ENCODE measurements around the gene FAM151A.
"Not testable (repeated sequence)": the region's sequence is repeated elsewhere in the genome, so short reads cannot be mapped to it uniquely, and the experiment has no call there.

Gene FAM151A

DNA sequence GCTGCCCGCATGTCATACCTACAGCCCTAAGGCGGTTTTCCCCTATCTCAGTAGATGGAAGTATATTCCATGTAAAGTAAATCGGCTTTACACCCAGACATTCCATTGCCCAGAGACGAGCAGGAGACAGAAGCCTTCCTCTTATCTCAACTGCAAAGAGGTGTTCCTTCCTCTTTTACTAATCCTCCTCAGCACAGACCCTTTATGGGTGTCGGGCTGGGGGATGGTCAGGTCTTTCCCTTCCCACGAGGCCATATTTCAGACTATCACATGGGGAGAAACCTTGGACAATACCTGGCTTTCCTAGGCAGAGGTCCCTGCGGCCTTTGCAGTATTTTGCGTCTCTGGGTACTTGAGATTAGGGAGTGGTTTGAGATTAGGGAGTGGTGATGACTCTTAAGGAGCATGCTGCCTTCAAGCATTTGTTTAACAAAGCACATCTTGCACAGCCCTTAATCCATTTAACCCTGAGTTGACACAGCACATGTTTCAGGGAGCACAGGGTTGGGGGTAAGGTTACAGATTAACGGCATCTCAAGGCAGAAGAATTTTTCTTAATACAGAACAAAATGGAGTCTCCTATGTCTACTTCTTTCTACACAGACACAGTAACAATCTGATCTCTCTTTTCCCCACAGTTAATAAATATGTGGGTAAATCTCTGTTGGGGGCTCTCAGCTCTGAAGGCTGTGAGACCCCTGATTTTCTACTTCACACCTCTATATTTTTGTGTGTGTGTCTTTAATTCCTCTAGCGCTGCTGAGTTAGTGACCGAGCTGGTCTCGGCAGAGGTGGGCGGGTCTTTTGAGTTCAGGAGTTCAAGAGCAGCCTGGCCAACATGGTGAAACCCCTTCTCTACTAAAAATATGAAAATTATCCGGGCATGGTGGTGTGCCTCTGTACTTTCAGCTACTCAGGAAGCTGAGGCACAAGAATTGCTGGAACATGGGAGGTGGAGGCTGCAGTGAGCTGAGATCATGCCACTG, 13.4 kb upstream of the FAM151A start:
- not testable (repeated sequence) for DNase-seq (ENCODE audit: low read depth in 1 of 2, low spot score in 1 of 2)

DNA sequence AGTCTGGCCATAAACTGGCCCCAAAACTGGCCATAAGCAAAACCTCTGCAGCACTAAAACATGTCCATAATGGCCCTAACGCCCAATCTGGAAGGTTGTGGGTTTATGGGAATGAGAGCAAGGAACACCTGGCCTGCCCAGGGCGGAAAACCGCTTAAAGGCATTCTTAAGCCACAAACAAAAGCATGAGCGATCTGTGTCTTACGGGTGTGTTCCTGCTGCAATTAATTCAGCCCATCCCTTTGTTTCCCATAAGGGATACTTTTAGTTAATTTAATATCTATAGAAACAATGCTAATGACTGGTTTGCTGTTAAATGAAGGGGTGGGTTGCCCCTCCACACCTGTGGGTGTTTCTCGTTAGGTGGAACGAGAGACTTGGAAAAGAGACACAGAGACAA, 12.5 kb upstream of the FAM151A start:
- not testable (repeated sequence) for DNase-seq (ENCODE audit: low read depth in 1 of 2, low spot score in 1 of 2)

- DNase-seq (ENCODE audit: low read depth in 1 of 2, low spot score in 1 of 2): no peak
Measured at GRCh38 chr1:54627196-54627595, 3.9 kb upstream of the FAM151A start.

- no peak for DNase-seq (ENCODE audit: low read depth in 1 of 2, low spot score in 1 of 2)
Measured at GRCh38 chr1:54624466-54625464, 1.4 kb upstream of the FAM151A start.

- DNase-seq (ENCODE audit: low read depth in 1 of 2, low spot score in 1 of 2): no peak
Measured at GRCh38 chr1:54619749-54620148, 3.6 kb downstream of the FAM151A start.

DNA sequence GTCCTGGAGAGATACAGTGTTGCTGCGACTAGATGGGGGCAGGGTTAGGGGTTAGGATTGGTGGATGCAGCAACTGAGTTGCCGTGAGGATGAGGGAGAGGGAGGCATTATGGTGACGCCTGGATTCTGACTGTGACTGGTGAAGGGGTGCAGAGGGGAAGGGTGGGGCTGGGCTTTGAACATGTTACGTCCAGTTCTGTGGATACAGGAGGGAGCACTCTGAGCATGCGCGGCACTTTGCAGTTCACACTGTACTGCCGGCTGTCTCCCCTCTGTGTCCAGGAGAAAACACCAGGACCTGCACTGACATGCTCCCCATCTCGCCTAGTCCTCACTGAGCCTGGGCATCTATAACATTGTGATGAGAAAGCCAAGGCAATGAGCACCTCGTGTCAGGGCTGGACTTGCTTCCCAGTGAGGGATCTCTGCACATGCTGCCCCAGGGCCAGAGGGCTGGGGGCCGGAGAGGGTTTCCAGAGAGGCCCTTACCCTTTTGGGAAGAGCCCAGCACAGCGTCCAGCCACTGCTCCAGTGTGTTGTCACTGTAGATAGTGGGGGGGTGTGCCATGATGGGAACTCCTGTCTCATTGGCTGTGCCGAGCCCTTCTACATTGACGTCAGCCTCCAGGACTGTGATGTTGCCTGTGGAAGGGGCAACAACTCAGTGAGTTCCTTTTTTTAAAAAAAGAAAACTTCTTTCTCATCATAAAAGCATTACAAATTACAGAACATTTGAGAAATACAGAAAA, 7.6 kb downstream of the FAM151A start:
- DNase-seq (ENCODE audit: low read depth in 1 of 2, low spot score in 1 of 2): no peak

- no peak for DNase-seq (ENCODE audit: low read depth in 1 of 2, low spot score in 1 of 2)
Measured at GRCh38 chr1:54614563-54614962, 8.8 kb downstream of the FAM151A start.

GRCh38 chr1:54614024-54614423, 9.3 kb downstream of the FAM151A start:
- no peak for DNase-seq (ENCODE audit: low read depth in 1 of 2, low spot score in 1 of 2)

GRCh38 chr1:54611621-54612020, 11.7 kb downstream of the FAM151A start:
- DNase-seq (ENCODE audit: low read depth in 1 of 2, low spot score in 1 of 2): no peak

GRCh38 chr1:54610601-54611580, 12.4 kb downstream of the FAM151A start:
- no peak for DNase-seq (ENCODE audit: low read depth in 1 of 2, low spot score in 1 of 2)

GRCh38 chr1:54610048-54610447, 13.3 kb downstream of the FAM151A start:
- DNase-seq (ENCODE audit: low read depth in 1 of 2, low spot score in 1 of 2): no peak

DNA sequence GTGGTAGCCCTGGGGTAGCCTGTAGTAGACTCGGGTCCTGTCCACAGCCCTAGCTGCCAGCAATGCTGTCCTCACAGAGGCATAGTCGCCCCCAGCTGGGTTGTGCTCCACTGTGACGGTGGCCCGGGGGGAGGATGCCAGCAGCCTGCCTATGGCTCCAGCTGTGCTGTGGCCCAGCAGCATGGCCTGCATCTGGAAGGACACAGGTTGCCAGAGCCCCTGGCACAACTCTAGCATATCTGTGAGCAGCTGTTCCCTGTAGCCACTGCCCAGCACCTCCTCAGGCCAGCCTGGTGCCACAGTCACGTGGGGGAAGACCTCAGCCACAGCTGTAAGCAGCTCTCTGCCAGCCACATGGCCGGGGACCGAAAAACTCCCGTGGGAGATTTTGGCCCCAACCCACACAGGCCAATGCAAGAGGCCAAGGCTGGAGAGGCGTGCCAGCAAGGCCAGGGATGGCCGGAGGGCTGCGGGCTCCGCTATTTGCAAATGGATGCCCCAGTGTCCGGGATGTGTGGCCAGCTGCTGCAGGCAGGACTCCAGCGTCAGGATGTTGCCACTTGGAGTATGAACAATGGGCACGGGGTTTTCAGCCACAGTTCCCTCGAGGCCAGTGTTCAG, 13.9 kb downstream of the FAM151A start:
- DNase-seq (ENCODE audit: low read depth in 1 of 2, low spot score in 1 of 2): no peak

DNA sequence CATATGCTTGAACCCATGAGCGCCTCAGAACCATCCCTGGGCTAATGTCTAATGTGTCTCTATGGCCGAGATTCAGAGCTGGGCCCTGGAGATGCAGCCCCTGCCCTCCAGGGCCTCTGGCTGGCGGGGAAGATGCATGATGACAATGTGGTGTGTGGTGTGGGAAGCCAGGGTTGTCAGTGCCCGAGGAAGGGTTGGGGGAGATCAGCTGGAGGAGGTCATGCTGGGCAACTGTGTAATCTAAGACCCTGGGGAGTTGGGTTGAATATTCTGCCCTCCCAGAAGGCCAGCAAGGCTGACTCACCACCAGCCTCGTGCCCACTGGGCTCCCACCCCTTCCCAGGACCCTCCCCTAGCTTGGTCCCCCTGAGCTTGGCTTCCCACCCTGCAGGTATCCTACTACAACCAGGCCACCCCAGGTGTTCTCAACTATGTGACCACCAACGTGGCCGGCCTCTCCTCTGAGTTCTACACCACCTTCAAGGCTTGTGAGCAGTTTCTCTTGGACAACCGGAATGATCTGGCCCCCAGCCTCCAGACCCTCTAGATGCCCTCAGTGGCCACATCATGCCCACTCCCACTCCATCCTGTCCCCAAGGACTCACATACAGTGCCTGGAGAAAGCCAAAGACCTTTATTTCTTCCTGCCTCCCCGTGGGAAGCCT, 14.6 kb downstream of the FAM151A start:
- DNase-seq (ENCODE audit: low read depth in 1 of 2, low spot score in 1 of 2): no peak

DNA sequence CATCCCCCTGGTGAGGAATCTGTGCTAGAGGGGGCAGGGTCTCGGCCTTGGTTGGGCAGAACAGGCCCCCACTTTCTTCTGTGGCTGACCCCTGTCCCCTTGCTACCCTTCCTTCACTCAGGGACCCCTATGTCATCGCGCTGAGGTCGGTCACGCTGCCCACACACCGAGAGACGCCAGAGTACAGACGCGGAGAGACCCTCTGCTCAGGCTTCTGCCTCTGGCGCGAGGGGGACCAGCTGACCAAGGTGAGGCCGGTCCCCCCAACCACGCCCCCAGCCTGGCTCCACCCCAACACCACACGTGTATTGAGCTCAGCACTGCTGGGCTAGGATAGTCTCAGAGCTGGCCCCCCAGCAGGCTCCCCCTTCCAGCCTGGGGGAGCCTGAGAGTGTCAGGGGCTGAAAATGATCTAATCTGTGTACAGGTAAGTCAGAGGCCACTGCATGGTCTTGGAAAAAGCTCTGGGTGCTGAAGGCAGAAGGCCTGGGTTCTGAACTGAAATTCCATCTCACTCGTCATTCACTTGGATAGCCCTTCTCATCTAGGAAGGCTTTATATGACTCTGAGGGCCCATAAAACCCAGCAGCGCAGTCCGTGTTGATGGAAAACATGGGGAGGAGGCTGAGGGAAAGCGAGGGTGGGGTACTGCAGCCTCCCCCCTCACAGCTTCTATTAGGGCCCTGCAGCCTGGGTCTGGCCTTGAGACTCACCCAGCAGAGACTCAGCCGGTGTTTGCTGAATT, 15.3 kb downstream of the FAM151A start:
- no peak for DNase-seq (ENCODE audit: low read depth in 1 of 2, low spot score in 1 of 2)

DNA sequence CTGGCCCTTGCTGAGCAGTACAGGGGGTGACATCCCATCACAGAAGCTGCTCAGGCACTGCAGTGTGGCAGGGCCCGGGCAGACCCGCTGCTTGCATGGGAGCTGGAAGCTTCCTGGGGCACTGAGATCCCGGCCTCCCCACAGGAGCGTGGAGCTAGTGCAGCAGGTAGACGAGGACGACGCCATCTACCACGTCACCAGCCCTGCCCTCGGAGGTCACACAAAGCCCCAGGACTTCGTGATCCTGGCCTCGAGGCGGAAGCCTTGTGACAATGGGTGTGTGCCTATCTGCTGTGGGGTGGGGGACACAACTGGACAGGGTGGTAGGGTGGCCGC, 16.4 kb downstream of the FAM151A start:
- DNase-seq (ENCODE audit: low read depth in 1 of 2, low spot score in 1 of 2): no peak

DNA sequence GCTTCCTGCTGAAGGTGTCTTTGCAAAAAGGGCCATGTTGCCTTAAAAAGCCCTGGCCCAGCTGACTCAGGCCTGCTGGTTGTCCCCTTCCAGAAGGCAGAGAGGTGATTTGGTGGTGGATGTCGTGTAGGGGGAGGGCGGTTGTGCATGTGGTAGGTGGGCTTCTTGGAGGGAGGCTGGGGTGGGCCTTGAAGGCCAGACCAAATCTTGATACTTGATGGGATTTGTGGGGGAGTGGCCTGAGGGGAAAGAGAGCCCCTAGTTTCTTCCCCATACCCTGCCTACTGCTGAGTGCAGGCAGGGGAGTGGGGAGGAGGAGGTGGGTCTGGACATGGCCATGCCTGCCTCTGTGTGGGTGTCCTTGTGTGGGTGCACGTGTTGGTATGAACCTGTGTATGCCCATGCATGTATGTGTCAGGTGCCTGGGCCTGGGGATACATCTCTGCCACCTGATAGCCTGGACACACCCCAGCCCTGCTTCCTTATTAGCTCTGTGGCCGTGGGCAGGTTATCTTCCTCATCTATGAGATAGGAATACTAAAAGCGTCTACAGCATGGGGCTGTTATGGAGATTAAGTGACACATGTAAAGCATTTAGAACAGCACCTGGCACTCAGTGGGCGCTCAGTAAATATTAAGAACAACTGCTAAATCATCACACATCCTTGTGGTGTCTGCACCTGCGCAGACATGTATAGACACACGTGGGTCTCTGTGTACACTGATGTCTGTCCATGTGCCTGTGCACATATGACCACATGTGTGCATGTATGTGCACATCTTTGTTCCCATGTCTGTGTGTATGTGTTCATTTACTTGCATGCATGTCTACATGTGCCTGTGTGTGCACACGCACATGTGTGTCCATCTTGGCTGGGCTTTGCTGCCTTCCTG, 17.0 kb downstream of the FAM151A start:
- no peak for DNase-seq (ENCODE audit: low read depth in 1 of 2, low spot score in 1 of 2)
